Measurements from ENCODE around the gene SEMA3B. TPM values are rescaled to one million over a fixed set of nuclear protein-coding genes. Genes with fewer than 3 reads are reported as not detected.
A peak's percentile ranks its signal among the peaks of the same experiment; 100 is the strongest.

SEMA3B gene
- total RNA-seq, 2 donors from 2014 or later: 8.7 to 32.0 TPM

GRCh38 chr3:50263478-50264382 lies 5.2 kb upstream of the SEMA3B start:
- DNase-seq (ENCODE audit: low spot score): no peak
- intact Hi-C loops (cut with DNase I): no loop called here
- Histone ChIP-seq H3K36me3 (no peaks in the 10 kb centered on the region), H3K4me1 (replicated peaks) (peaks cover 21% of the 10 kb centered on the region), H3K9me3 (no peaks in the 10 kb centered on the region), H3K27ac (peak overlapping the region; percentile 80 to 81), H3K4me3 (no peak overlapping the region), H3K27me3 (replicated peaks; ENCODE audit: insufficient read depth) (no peaks in the 10 kb centered on the region)
- 63% methylated on average over 6 of the region's 6 CpGs for WGBS
- no peak for TF ChIP-seq POLR2AphosphoS5 (IDR thresholded peaks at IDR 0.05)
- no peak for TF ChIP-seq POLR2A (IDR thresholded peaks at IDR 0.05)
- no peak for TF ChIP-seq CTCF (IDR thresholded peaks at IDR 0.05)

GRCh38 chr3:50264383-50264963 lies 4.5 kb upstream of the SEMA3B start:
- intact Hi-C loops (cut with DNase I): no loop called here

GRCh38 chr3:50264964-50265485 lies 3.9 kb upstream of the SEMA3B start:
- WGBS: 49% methylated on average over 6 of the region's 7 CpGs
- intact Hi-C loops (cut with DNase I): no loop called here

More at GRCh38 chr3:50264383-50264963, 4.5 kb upstream of the SEMA3B start:
- peaks cover 28% of the 10 kb centered on the region for H3K4me1 ChIP-seq (replicated peaks)
- WGBS: 10% methylated on average over 7 of the region's 7 CpGs
- H3K27me3 ChIP-seq (replicated peaks; ENCODE audit: insufficient read depth): no peaks in the 10 kb centered on the region
- H3K36me3 ChIP-seq: no peaks in the 10 kb centered on the region
- peak; percentile 52 for DNase-seq (ENCODE audit: low spot score)
- no peak overlapping the region for H3K4me3 ChIP-seq
- H3K9me3 ChIP-seq: no peaks in the 10 kb centered on the region
- TF ChIP-seq POLR2AphosphoS5 (IDR thresholded peaks at IDR 0.05) (peak; percentile 48), POLR2A (IDR thresholded peaks at IDR 0.05) (no peak)
- H3K27ac ChIP-seq: peak overlapping the region; percentile 80 to 81

GRCh38 chr3:50265571-50265970 lies 3.4 kb upstream of the SEMA3B start:
- peak overlapping the region; percentile 80 to 81 for H3K27ac ChIP-seq
- peaks cover 27% of the 10 kb centered on the region for H3K4me1 ChIP-seq (replicated peaks)
- WGBS: 29% methylated on average over 1 of the region's 1 CpG
- no peak for DNase-seq (ENCODE audit: low spot score)
- no peaks in the 10 kb centered on the region for H3K36me3 ChIP-seq
- no peaks in the 10 kb centered on the region for H3K27me3 ChIP-seq (replicated peaks; ENCODE audit: insufficient read depth)
- no peak overlapping the region for H3K4me3 ChIP-seq
- TF ChIP-seq CTCF (IDR thresholded peaks at IDR 0.05): no peak
- TF ChIP-seq POLR2A (IDR thresholded peaks at IDR 0.05): no peak
- TF ChIP-seq POLR2AphosphoS5 (IDR thresholded peaks at IDR 0.05): no peak
- no peaks in the 10 kb centered on the region for H3K9me3 ChIP-seq
- intact Hi-C loops (cut with DNase I): no loop called here

More at GRCh38 chr3:50264964-50265485, 3.9 kb upstream of the SEMA3B start:
- H3K27ac ChIP-seq: peak overlapping the region; percentile 80 to 81
- no peak overlapping the region for H3K4me3 ChIP-seq
- H3K4me1 ChIP-seq (replicated peaks): peaks cover 29% of the 10 kb centered on the region
- DNase-seq (ENCODE audit: low spot score): no peak
- H3K9me3 ChIP-seq: no peaks in the 10 kb centered on the region
- H3K27me3 ChIP-seq (replicated peaks; ENCODE audit: insufficient read depth): no peaks in the 10 kb centered on the region
- no peaks in the 10 kb centered on the region for H3K36me3 ChIP-seq
- TF ChIP-seq POLR2A (IDR thresholded peaks at IDR 0.05): no peak
- no peak for TF ChIP-seq POLR2AphosphoS5 (IDR thresholded peaks at IDR 0.05)
- TF ChIP-seq CTCF (IDR thresholded peaks at IDR 0.05): no peak

- Histone ChIP-seq H3K9me3 (no peaks in the 10 kb centered on the region), H3K4me3 (no peak overlapping the region), H3K36me3 (no peaks in the 10 kb centered on the region), H3K27me3 (replicated peaks; ENCODE audit: insufficient read depth) (no peaks in the 10 kb centered on the region), H3K27ac (peak overlapping the region; percentile 80 to 81), H3K4me1 (replicated peaks) (peaks cover 22% of the 10 kb centered on the region)
- WGBS: 69% methylated on average over 6 of the region's 6 CpGs
- intact Hi-C loops (cut with DNase I): no loop called here
- no peak for TF ChIP-seq POLR2A (IDR thresholded peaks at IDR 0.05)
- TF ChIP-seq CTCF (IDR thresholded peaks at IDR 0.05): no peak
- TF ChIP-seq POLR2AphosphoS5 (IDR thresholded peaks at IDR 0.05): no peak
- DNase-seq (ENCODE audit: low spot score): no peak
Measured at GRCh38 chr3:50266017-50266416, 2.9 kb upstream of the SEMA3B start.

Data from prostate gland (tissue), 2 donors.